ENCODE results near the gene TBC1D9. TPM values are rescaled to one million over a fixed set of nuclear protein-coding genes. Genes with fewer than 3 reads are reported as not detected.

Gene TBC1D9
- total and polyA plus RNA-seq, 2 of the 13 experiments (the other 11 are each of a cell fraction or from before 2014, with no cell fraction given) = 11.9 to 12.2 TPM

DNA sequence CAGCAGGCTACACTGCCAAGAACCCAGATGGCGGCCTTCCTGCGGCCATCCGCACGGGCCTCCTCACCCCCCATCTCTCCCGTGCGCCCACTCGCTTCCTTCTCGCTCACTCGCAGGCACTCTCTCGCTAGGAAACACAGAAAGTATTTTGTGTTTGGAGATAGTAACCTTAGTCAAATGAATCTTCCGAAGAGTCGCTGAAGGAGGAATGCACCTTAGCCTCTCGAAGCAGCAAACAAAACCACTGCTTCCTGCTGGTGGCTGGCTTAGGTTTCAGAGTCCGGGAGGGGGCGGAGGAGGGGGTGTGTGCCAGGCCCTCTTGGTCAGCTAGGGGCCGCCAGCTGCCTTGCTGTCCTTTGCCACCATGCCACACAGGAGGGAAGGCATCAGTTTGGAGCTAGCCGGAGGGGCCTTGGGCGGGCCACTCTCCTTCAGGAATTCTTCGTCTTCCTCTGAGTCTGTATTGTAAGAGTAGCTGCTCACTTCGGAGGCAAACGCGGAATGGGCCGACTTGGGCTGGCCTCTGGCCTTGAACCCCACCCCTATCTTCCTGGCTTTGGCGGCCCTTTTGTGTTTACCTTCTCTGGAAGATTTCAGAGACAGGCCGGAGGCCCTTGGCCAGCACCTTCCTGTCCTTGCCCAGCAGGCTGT lies 114.3 kb downstream of the TBC1D9 start (continued):
- TF ChIP-seq, protein P1, sequence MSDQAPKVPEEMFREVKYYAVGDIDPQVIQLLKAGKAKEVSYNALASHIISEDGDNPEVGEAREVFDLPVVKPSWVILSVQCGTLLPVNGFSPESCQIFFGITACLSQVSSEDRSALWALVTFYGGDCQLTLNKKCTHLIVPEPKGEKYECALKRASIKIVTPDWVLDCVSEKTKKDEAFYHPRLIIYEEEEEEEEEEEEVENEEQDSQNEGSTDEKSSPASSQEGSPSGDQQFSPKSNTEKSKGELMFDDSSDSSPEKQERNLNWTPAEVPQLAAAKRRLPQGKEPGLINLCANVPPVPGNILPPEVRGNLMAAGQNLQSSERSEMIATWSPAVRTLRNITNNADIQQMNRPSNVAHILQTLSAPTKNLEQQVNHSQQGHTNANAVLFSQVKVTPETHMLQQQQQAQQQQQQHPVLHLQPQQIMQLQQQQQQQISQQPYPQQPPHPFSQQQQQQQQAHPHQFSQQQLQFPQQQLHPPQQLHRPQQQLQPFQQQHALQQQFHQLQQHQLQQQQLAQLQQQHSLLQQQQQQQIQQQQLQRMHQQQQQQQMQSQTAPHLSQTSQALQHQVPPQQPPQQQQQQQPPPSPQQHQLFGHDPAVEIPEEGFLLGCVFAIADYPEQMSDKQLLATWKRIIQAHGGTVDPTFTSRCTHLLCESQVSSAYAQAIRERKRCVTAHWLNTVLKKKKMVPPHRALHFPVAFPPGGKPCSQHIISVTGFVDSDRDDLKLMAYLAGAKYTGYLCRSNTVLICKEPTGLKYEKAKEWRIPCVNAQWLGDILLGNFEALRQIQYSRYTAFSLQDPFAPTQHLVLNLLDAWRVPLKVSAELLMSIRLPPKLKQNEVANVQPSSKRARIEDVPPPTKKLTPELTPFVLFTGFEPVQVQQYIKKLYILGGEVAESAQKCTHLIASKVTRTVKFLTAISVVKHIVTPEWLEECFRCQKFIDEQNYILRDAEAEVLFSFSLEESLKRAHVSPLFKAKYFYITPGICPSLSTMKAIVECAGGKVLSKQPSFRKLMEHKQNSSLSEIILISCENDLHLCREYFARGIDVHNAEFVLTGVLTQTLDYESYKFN (CRISPR knock-in tag; conservative IDR thresholded peaks at IDR 0.05) = peak; percentile 75
- TF ChIP-seq SOX13 (IDR thresholded peaks at IDR 0.05) (no peak), SOX13 (CRISPR knock-in tag; conservative IDR thresholded peaks at IDR 0.05 in 1 of 2, IDR thresholded peaks at IDR 0.05 in 1 of 2) (0 out of 4 replicates have a peak, but pooled peaks of 1 of the 2 experiments have one; percentile 47), RAD21 (CRISPR knock-in tag; IDR thresholded peaks at IDR 0.05) (peak; percentile 58; the same call in 1 of the 2 replicates), PTBP1 (IDR thresholded peaks at IDR 0.05; ENCODE audit: low read depth, low read length, poor library complexity, severe bottlenecking) (no peak), PHF5A (CRISPR knock-in tag; IDR thresholded peaks at IDR 0.05; ENCODE audit: low read depth, unreplicated experiment) (no peak)
- TF ChIP-seq, protein P2, sequence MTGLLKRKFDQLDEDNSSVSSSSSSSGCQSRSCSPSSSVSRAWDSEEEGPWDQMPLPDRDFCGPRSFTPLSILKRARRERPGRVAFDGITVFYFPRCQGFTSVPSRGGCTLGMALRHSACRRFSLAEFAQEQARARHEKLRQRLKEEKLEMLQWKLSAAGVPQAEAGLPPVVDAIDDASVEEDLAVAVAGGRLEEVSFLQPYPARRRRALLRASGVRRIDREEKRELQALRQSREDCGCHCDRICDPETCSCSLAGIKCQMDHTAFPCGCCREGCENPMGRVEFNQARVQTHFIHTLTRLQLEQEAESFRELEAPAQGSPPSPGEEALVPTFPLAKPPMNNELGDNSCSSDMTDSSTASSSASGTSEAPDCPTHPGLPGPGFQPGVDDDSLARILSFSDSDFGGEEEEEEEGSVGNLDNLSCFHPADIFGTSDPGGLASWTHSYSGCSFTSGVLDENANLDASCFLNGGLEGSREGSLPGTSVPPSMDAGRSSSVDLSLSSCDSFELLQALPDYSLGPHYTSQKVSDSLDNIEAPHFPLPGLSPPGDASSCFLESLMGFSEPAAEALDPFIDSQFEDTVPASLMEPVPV (CRISPR knock-in tag; IDR thresholded peaks at IDR 0.05) = no peak
- TF ChIP-seq, protein P3, sequence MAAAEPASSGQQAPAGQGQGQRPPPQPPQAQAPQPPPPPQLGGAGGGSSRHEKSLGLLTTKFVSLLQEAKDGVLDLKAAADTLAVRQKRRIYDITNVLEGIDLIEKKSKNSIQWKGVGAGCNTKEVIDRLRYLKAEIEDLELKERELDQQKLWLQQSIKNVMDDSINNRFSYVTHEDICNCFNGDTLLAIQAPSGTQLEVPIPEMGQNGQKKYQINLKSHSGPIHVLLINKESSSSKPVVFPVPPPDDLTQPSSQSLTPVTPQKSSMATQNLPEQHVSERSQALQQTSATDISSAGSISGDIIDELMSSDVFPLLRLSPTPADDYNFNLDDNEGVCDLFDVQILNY (CRISPR knock-in tag; conservative IDR thresholded peaks at IDR 0.05) = no peak
- TF ChIP-seq, protein P4, sequence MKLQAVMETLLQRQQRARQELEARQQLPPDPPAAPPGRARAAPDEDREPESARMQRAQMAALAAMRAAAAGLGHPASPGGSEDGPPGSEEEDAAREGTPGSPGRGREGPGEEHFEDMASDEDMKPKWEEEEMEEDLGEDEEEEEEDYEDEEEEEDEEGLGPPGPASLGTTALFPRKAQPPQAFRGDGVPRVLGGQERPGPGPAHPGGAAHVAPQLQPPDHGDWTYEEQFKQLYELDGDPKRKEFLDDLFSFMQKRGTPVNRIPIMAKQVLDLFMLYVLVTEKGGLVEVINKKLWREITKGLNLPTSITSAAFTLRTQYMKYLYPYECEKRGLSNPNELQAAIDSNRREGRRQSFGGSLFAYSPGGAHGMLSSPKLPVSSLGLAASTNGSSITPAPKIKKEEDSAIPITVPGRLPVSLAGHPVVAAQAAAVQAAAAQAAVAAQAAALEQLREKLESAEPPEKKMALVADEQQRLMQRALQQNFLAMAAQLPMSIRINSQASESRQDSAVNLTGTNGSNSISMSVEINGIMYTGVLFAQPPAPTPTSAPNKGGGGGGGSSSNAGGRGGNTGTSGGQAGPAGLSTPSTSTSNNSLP (IDR thresholded peaks at IDR 0.05; ENCODE audit: low read depth, low read length) = no peak; the same call in 1 of the 2 replicates
- TF ChIP-seq, protein P5, sequence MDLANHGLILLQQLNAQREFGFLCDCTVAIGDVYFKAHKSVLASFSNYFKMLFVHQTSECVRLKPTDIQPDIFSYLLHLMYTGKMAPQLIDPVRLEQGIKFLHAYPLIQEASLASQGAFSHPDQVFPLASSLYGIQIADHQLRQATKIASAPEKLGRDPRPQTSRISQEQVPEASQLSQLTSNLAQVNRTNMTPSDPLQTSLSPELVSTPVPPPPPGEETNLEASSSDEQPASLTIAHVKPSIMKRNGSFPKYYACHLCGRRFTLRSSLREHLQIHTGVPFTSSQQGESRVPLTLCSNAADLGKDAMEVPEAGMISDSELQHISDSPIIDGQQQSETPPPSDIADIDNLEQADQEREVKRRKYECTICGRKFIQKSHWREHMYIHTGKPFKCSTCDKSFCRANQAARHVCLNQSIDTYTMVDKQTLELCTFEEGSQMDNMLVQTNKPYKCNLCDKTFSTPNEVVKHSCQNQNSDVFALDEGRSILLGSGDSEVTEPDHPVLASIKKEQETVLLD (CRISPR knock-in tag; IDR thresholded peaks at IDR 0.05; ENCODE audit: low read depth) = no peak
- TF ChIP-seq, protein P6, sequence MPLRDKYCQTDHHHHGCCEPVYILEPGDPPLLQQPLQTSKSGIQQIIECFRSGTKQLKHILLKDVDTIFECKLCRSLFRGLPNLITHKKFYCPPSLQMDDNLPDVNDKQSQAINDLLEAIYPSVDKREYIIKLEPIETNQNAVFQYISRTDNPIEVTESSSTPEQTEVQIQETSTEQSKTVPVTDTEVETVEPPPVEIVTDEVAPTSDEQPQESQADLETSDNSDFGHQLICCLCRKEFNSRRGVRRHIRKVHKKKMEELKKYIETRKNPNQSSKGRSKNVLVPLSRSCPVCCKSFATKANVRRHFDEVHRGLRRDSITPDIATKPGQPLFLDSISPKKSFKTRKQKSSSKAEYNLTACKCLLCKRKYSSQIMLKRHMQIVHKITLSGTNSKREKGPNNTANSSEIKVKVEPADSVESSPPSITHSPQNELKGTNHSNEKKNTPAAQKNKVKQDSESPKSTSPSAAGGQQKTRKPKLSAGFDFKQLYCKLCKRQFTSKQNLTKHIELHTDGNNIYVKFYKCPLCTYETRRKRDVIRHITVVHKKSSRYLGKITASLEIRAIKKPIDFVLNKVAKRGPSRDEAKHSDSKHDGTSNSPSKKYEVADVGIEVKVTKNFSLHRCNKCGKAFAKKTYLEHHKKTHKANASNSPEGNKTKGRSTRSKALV (CRISPR knock-in tag; IDR thresholded peaks at IDR 0.05) = no peak

Data from HepG2 (cell line).